NOMO-1 treated with dmso at 0.1 percent for 144 hours (cell line): Measurements from ENCODE around the gene CCDC34.
"Not testable (repeated sequence)": the region's sequence is repeated elsewhere in the genome, so short reads cannot be mapped to it uniquely, and the experiment has no call there.

Experiments
- DNase-seq: peaks from one replicate; lab custom pipeline; 2025; ENCODE audit not compliant: unreplicated experiment; lab: John Stamatoyannopoulos, UW

CCDC34 gene

DNA sequence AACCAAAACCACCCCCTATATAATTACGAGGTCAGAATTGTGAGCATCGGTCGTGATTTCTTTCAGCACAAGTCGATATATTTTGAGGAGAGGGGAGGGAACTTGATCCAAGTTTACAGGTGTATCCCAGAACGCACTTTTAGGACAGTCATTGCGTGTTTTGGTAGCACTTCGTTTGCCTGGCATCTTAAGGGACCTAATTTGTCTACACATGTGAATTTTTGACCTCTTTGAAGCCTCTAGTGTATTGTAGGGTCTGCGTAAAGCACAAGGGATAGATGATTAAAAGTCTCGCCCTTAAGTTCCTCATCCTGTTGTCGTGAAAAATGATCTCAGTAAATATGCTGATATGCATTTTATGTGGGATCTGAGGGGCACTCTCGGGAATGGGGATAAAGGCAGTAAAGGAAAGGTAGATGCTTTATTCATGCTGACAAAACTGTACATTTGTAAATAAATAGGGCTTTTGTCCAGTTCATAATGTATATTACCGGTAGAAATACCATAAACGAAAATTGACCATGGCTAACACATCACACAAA lies 632 bp upstream of the CCDC34 start:
- DNase-seq, result no peak

- no peak for DNase-seq
These were observed 1.2 kb downstream of the CCDC34 start for GRCh38 chr11:27361649-27362431.

DNA sequence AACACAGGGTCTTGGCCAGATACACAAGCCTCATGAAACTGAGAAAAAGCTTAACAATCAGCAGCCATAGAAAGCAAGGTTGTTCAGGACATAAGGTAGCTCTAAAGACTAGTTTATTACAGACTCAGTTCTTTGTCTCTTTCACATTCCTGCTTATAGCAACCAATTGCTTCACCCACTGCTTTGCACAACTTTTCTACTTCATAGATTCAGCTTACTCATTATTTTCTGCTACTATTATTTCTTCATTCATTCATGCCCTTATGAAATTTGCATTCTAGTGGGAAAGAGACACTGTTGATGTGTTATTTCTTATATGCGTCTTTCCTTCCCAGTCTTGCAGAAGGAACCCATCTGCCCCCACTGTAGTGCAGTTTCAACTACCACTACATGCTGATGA lies 4.7 kb downstream of the CCDC34 start:
- no peak for DNase-seq

- no peak for DNase-seq
These were observed 5.8 kb downstream of the CCDC34 start for GRCh38 chr11:27357250-27357649.

DNA sequence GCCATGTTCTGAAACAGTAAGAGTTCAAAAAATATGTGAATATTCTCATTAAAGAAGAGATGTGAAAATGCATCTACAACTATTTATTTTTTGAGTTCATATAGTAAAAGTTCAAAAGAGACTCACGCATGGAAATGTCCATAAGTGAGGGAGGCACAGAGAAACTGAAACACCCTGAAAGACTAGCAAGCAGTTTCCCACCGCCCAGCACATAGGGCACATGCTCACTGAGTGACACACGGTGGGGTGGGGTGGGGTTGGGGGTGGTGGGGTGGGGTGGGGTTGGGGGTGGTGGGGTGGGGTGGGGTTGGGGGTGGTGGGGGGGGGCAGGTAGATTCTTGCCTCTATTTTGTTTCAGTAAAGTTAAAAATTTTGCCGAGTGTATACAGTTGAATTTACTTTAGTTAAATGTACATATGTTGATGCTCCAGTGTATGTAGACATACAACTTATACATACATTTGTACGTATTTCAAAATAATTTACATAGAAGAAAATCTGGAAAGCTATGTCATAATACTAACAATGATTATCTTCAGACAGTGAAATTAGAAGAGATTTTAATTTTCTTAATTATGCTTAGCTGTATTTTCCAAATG lies 6.3 kb downstream of the CCDC34 start:
- no peak for DNase-seq

- DNase-seq, result no peak
These were observed 7.4 kb downstream of the CCDC34 start for GRCh38 chr11:27355575-27356104.

GRCh38 chr11:27354359-27354965 lies 8.6 kb downstream of the CCDC34 start:
- no peak for DNase-seq

GRCh38 chr11:27353593-27354358 lies 9.2 kb downstream of the CCDC34 start:
- no peak for DNase-seq

- no peak for DNase-seq
These were observed 10.2 kb downstream of the CCDC34 start for GRCh38 chr11:27352781-27353180.

DNA sequence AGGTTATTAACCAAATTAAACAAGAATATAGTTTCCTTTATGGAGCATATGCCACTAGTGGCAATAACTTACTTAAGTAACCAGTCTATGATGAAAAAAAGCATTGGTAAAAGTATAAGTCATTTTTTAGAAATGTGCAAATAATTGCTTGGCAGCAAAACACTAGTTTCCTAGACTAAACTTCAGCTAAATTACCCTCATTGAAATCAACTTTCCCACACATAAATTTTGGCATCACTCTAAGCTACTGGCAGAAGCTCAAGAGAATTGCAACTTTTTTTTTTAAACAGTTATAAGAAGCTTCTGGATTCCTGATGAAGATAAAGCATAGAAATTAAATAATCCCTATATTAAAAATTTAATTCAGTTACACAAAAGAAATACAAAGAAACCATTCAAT lies 12.5 kb downstream of the CCDC34 start:
- no peak for DNase-seq

DNA sequence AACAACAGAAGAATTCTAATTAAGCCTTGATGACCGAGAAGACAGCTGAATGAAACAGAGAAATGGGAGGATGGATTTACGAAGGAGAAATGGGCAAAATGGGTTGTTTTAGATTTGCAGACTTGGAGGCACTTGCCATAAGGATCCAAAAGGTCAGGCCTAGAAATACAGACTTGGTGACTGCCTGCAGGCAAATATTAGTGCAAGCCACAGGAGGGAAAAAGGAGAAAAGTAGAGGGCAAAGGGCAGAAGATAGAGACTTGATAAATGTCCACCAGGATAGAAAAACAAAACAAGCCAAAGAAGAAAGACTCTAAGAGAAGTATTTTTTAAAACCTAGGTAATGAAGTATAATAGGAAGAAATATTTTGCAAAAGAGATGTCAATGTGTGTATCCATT lies 13.1 kb downstream of the CCDC34 start:
- no peak for DNase-seq

- no peak for DNase-seq
These were observed 14.6 kb downstream of the CCDC34 start for GRCh38 chr11:27348340-27348873.

DNA sequence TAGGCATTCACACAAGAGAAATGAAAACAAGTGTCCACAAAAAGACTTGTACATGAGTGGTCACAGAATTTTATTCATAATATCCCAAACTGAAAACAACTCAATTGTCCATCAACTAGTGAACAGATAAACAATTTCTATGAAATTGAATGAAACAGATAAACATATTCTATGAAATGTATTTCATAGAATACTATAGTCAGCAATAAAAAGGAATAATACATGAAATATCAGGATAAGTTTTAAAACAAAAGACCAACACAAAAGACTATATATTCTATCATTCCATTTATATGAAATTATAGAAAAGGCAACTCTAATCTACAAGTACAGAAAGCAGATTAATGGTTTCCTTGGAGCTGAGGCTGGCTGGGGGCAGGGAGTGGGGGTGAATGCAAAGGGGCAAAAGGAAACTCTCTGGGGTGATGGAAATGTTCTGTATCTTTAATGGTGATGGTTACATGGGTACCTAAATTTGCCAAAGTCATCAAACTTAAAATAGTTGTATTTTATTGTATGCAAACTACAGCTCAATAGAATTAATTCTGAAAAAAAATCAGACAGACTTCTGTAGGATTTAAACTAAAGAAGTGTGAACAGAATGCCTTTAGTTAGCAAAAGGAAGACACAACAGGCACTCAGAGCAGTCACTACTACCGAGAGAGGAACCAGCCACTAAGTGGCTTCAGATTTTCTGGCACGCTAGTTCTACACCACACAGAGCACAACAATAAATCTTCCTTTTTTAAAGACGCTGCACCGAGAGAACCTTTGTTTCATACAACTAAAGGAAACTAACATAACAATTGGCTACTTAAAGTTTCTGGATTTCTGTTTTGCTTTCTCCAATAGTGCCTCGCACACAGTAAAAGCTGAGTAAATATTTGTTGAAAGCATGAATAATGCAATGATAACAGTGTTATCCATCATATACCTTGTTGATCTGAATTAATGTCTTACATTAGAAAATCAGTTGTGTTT lies 15.4 kb downstream of the CCDC34 start:
- no peak for DNase-seq

GRCh38 chr11:27339941-27340340 lies 23.1 kb downstream of the CCDC34 start:
- DNase-seq, result no peak

GRCh38 chr11:27334764-27335163 lies 28.3 kb downstream of the CCDC34 start:
- DNase-seq, result not testable (repeated sequence)

- DNase-seq, result no peak
These were observed 31.0 kb downstream of the CCDC34 start for GRCh38 chr11:27331981-27332380.

DNA sequence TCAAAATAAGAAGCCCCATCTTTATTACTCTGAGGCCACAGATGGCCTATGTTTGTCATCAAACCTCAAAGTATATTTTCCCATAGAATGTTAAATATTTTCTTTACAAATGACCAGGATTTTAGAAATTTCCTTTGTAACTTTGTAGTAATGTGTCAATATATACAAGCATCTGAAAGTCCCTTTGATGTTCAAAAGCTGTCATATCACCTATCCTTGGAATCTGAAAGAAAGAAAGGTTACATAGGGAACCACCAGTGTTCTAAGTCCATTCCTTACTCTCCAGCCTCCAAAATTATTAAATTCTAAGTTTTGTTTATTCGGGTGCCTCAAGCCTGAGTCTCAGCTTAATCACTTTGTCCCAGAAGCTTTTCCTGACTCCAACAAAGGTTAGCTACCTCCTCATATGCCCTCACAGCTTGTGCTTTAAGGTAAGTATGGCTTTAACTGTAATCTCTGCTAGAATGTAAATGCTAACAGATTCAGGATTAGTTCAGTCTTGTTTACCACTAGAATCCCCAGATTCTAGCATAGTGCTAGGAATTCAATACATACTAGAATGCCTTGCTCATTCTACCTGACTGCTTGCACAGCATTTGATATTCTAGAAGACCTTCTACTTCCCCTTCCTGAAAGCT lies 32.3 kb downstream of the CCDC34 start:
- DNase-seq, result no peak

DNA sequence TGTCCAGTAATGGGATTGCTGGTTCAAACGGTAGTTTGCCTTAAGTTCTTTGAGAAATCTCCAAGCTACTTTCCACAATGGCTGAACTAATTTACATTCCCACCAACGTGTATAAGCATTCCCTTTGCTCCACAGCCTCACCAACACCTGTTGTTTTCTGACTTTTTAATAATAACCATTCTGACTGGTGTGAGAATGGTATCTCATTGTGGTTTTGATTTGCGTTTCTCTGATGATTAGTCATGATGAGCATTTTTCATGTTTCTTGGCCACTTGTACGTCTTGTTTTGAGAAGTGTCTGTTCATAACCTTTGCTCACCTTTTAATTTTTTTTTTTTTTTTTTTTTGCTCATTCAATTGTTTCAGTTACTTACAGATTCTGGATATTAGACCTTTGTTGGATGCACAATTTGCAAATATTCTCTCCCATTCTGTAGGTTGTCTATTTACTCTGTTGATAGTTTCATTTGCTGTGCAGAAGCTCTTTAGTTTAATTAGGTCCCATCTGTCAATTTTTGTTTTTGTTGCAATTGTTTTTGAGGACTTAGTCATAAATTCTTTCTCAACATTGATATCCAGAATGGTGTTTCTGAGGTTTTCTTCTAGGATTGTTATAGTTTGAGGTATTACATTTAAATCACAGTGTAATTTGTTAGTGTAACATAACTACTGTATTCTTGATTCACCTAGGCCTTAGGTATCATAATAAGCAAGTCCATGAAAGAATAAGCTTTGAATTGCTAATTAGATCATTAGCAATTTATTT lies 33.0 kb downstream of the CCDC34 start:
- DNase-seq, result no peak
